ENCODE results near the gene GABRA5. TPM values are rescaled to one million over a fixed set of nuclear protein-coding genes. Genes with fewer than 3 reads are reported as not detected.

GABRA5 gene
- total and polyA plus RNA-seq, 2 of the 8 experiments (the other 6 are each of a cell fraction or from before 2014, with no cell fraction given), result 15.0 to 29.6 TPM

GRCh38 chr15:26882616-26883365, 15.9 kb downstream of the GABRA5 start:
- Histone ChIP-seq H2BK15ac (ENCODE audit: low read length) (no peak overlapping the region), H3K36me3 (ENCODE audit: control insufficient read depth in 2 of 4, insufficient read depth in 4 of 4, low read length in 3 of 4) (no peaks in the 10 kb centered on the region; a peak in 1 of 8 replicates), H2AK5ac (ENCODE audit: low read depth, low read length) (no peak overlapping the region), H2BK20ac (ENCODE audit: low read length) (no peak overlapping the region), H3K79me1 (ENCODE audit: low read depth, low read length) (no peaks in the 10 kb centered on the region), H3K56ac (replicated peaks; ENCODE audit: insufficient read length, low read depth, low read length) (no peak overlapping the region), H3K4me1 (replicated peaks in 1 of 4; ENCODE audit: control insufficient read depth in 3 of 4, insufficient read depth in 4 of 4, low read length in 3 of 4) (no peaks in the 10 kb centered on the region), H3K18ac (ENCODE audit: extremely low read depth, low read length) (no peak overlapping the region), H4K8ac (ENCODE audit: extremely low read depth, insufficient read depth, low read length) (no peak overlapping the region), H3K23ac (ENCODE audit: insufficient read length) (no peak overlapping the region), H3K14ac (ENCODE audit: insufficient read length) (no peak overlapping the region), H3K79me2 (ENCODE audit: control insufficient read depth in 1 of 2, insufficient read depth in 2 of 2, low read length in 2 of 2) (no peaks in the 10 kb centered on the region), H3K27ac (ENCODE audit: low read depth, low read length) (no peak overlapping the region), H4K91ac (replicated peaks; ENCODE audit: insufficient read length, low read length) (no peak overlapping the region), H2BK120ac (replicated peaks; ENCODE audit: low read depth, low read length) (no peak overlapping the region), H4K5ac (ENCODE audit: insufficient read length, low read depth, low read length) (no peak overlapping the region), H3K9ac (replicated peaks in 1 of 4; ENCODE audit: extremely low read depth in 1 of 4, low read depth in 3 of 4, low read length in 3 of 4) (no peak overlapping the region), H2BK5ac (ENCODE audit: low read depth, low read length) (no peak overlapping the region; the same call in 1 of the 2 replicates), H3K4me2 (ENCODE audit: insufficient read depth in 1 of 2, low read depth in 2 of 2, low read length in 2 of 2) (no peak overlapping the region), H3K4me3 (ENCODE audit: extremely low read depth in 1 of 4, insufficient read depth in 2 of 4, low read depth in 3 of 4, low read length in 4 of 4) (no peak overlapping the region), H2AFZ (ENCODE audit: low read length) (no peak overlapping the region), H2BK12ac (ENCODE audit: low read depth, low read length) (no peak overlapping the region), H4K20me1 (replicated peaks in 1 of 2; ENCODE audit: control insufficient read depth in 1 of 2, insufficient read depth in 2 of 2, low read length in 2 of 2) (no peaks in the 10 kb centered on the region), H3K23me2 (ENCODE audit: low read depth, low read length) (no peaks in the 10 kb centered on the region; the same call in 1 of the 2 replicates), H3K9me3 (ENCODE audit: insufficient read depth in 2 of 2, low read depth in 1 of 2, low read length in 1 of 2) (no peaks in the 10 kb centered on the region), H3K27me3 (replicated peaks in 1 of 4; ENCODE audit: control insufficient read depth in 3 of 4, extremely low read depth in 1 of 4, insufficient read depth in 3 of 4, low read length in 3 of 4) (no peaks in the 10 kb centered on the region), H3K4ac (replicated peaks; ENCODE audit: insufficient read length, low read depth, low read length) (no peak overlapping the region)
- TF ChIP-seq ATF3 (IDR thresholded peaks at IDR 0.05; ENCODE audit: insufficient read depth, low read depth, low read length), result no peak
- TF ChIP-seq POU5F1 (IDR thresholded peaks at IDR 0.05; ENCODE audit: low read depth, low read length), result no peak
- TF ChIP-seq POLR2AphosphoS5 (IDR thresholded peaks at IDR 0.05; ENCODE audit: low read depth, low read length), result no peak
- no peak for TF ChIP-seq KDM4A (IDR thresholded peaks at IDR 0.05; ENCODE audit: low read depth, low read length, severe bottlenecking)
- no peak for TF ChIP-seq SIX5 (IDR thresholded peaks at IDR 0.05; ENCODE audit: low read depth, low read length)
- no peak for TF ChIP-seq GTF2F1 (IDR thresholded peaks at IDR 0.05; ENCODE audit: borderline replicate concordance, low read depth, low read length)
- no peak for TF ChIP-seq RAD21 (IDR thresholded peaks at IDR 0.05 in 1 of 2, conservative IDR thresholded peaks at IDR 0.05 in 1 of 2; ENCODE audit: low read depth in 2 of 2, low read length in 2 of 2)
- no peak for TF ChIP-seq CEBPB (IDR thresholded peaks at IDR 0.05; ENCODE audit: low read depth, low read length)
- 93% methylated on average over 33 of the region's 35 CpGs; no CpG with 5 or more reads in 1 of the 2 experiments for WGBS, 2 experiments (ENCODE audit: extremely low coverage in 1 of 2, insufficient coverage in 1 of 2, insufficient read length in 1 of 2, insufficient replicate concordance in 2 of 2, low coverage in 1 of 2, low lambda C conversion rate in 2 of 2, missing lambda C conversion rate in 1 of 2)
- FAIRE-seq (no peak), DNase-seq (ENCODE audit: low read depth in 1 of 2, low spot score in 2 of 2) (no peak)
- ChIA-PET POLR2A (ENCODE audit: partially characterized antibody) (no interaction called here), CTCF (ENCODE audit: partially characterized antibody) (interaction anchor here (0.8 kb wide), 1 partner anchor 101 kb away, joined by 3 read pairs; no protein-coding TSS in a partner anchor)

Measured in H1 (cell line).